ELR (cell line): ENCODE results near the gene NCOA3.

ENCODE experiments used
- DNase-seq: peaks from one replicate; pipeline ENCODE4 v3.0.0-alpha.2; 2015; ENCODE audit warnings: low read depth

NCOA3 gene

GRCh38 chr20:47631078-47631477 lies 129.4 kb downstream of the NCOA3 start:
- no peak for DNase-seq

GRCh38 chr20:47635256-47635655 lies 133.6 kb downstream of the NCOA3 start:
- DNase-seq = no peak

GRCh38 chr20:47638851-47639250 lies 137.2 kb downstream of the NCOA3 start:
- no peak for DNase-seq

- DNase-seq = no peak
Measured at GRCh38 chr20:47642118-47642517, 140.4 kb downstream of the NCOA3 start.

GRCh38 chr20:47642624-47643023 lies 140.9 kb downstream of the NCOA3 start:
- DNase-seq = no peak

GRCh38 chr20:47645632-47646031 lies 143.9 kb downstream of the NCOA3 start:
- DNase-seq = no peak

- DNase-seq = no peak
Measured at GRCh38 chr20:47647994-47648393, 146.3 kb downstream of the NCOA3 start.

GRCh38 chr20:47648943-47649342 lies 147.3 kb downstream of the NCOA3 start:
- DNase-seq = no peak

- no peak for DNase-seq
Measured at GRCh38 chr20:47652301-47652700, 150.6 kb downstream of the NCOA3 start.

- no peak for DNase-seq
Measured at GRCh38 chr20:47652794-47653193, 151.1 kb downstream of the NCOA3 start.

- no peak for DNase-seq
Measured at GRCh38 chr20:47653869-47654268, 152.2 kb downstream of the NCOA3 start.

- no peak for DNase-seq
Measured at GRCh38 chr20:47654370-47654769, 152.7 kb downstream of the NCOA3 start.

- DNase-seq = no peak
Measured at GRCh38 chr20:47655635-47656034, 153.9 kb downstream of the NCOA3 start.

- DNase-seq = no peak
Measured at GRCh38 chr20:47656318-47656717, 154.6 kb downstream of the NCOA3 start.

GRCh38 chr20:47659904-47660601 lies 158.4 kb downstream of the NCOA3 start:
- no peak for DNase-seq

GRCh38 chr20:47660602-47660905 lies 158.9 kb downstream of the NCOA3 start:
- no peak for DNase-seq

- DNase-seq = no peak
Measured at GRCh38 chr20:47660983-47661700, 159.5 kb downstream of the NCOA3 start.

- DNase-seq = no peak
Measured at GRCh38 chr20:47661714-47662113, 160.0 kb downstream of the NCOA3 start.

- no peak for DNase-seq
Measured at GRCh38 chr20:47662483-47663353, 161.0 kb downstream of the NCOA3 start.

GRCh38 chr20:47663354-47664067 lies 161.8 kb downstream of the NCOA3 start:
- DNase-seq = peak; percentile 76

GRCh38 chr20:47664068-47664437 lies 162.4 kb downstream of the NCOA3 start:
- DNase-seq = no peak

- DNase-seq = no peak
Measured at GRCh38 chr20:47664744-47665143, 163.1 kb downstream of the NCOA3 start.
